Measurements from ENCODE around the gene ATP1B3. TPM values are rescaled to one million over a fixed set of nuclear protein-coding genes. Genes with fewer than 3 reads are reported as not detected.

ATP1B3 gene
- total RNA-seq, 4 donors from 2014 or later: 117 to 190 (median 154) TPM

DNA sequence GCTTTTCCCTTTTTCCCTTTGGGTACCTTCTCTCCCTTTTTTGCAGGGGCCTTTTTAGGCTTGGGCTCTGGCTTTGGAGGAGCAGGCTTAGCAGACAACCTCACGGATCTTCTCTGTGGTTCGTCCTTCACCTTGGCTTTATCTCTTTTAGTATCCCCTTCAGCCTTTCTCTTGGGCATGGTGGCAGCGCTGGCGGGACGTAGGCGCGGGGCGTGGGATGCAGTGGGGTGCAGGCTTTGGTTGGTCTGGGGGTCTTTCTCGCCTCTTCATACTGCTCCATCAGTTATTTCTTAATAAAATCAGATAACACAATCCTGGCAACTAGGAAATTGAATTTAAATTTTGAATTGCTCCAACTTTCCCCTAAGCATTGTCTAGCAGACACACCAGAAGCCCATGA is 11.3 kb upstream of the ATP1B3 start:
- H3K36me3 ChIP-seq: no peaks in the 10 kb centered on the region
- no peak overlapping the region for H3K4me3 ChIP-seq
- 92% methylated on average over 9 of the region's 9 CpGs for WGBS
- no peak overlapping the region for H3K27ac ChIP-seq
- TF ChIP-seq POLR2AphosphoS5 (IDR thresholded peaks at IDR 0.05) (no peak), EP300 (IDR thresholded peaks at IDR 0.05) (no peak), POLR2A (IDR thresholded peaks at IDR 0.05) (no peak)
- TF ChIP-seq, protein P1, sequence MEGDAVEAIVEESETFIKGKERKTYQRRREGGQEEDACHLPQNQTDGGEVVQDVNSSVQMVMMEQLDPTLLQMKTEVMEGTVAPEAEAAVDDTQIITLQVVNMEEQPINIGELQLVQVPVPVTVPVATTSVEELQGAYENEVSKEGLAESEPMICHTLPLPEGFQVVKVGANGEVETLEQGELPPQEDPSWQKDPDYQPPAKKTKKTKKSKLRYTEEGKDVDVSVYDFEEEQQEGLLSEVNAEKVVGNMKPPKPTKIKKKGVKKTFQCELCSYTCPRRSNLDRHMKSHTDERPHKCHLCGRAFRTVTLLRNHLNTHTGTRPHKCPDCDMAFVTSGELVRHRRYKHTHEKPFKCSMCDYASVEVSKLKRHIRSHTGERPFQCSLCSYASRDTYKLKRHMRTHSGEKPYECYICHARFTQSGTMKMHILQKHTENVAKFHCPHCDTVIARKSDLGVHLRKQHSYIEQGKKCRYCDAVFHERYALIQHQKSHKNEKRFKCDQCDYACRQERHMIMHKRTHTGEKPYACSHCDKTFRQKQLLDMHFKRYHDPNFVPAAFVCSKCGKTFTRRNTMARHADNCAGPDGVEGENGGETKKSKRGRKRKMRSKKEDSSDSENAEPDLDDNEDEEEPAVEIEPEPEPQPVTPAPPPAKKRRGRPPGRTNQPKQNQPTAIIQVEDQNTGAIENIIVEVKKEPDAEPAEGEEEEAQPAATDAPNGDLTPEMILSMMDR (IDR thresholded peaks at IDR 0.05): no peak
- H3K9me3 ChIP-seq: no peaks in the 10 kb centered on the region
- no peaks in the 10 kb centered on the region for H3K27me3 ChIP-seq
- no peak for DNase-seq (ENCODE audit: low spot score in 2 of 2)
- peaks cover 28% of the 10 kb centered on the region for H3K4me1 ChIP-seq

DNA sequence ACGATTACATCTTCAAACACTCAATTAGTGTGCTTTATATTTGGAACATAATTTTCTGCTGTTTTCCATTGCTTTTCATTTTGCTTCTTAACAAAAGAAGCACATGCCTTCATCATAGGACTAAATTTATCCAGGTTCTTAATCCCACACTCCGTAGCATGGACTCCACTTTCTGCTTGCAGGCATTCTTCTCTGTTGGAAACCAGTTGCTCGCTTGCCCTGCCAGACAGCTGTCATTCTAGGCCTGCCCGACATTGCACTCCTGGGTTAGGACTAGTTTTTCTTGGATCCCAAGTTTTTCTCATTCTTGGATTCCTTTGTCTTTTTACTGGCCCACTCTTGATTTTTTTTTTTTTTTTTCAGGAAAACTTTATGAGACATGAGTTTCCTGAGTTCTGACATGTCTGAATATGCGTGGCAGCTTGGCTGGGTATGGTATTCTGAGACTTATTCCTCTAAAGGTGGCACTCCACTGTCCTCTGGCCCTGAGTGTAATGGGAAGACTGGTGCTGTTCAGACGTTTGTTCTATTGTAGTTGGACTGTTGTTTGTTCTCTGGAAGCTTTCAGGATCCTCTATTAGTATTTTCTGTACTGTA is 6.3 kb upstream of the ATP1B3 start:
- 48% methylated on average over 6 of the region's 6 CpGs for WGBS
- TF ChIP-seq, protein P1 (IDR thresholded peaks at IDR 0.05): no peak
- TF ChIP-seq EP300 (IDR thresholded peaks at IDR 0.05): no peak
- no peak for TF ChIP-seq POLR2AphosphoS5 (IDR thresholded peaks at IDR 0.05)
- no peak for TF ChIP-seq POLR2A (IDR thresholded peaks at IDR 0.05)
- no peak for DNase-seq (ENCODE audit: low spot score in 2 of 2)
- Histone ChIP-seq H3K4me1 (peaks cover 15% of the 10 kb centered on the region), H3K36me3 (no peaks in the 10 kb centered on the region), H3K9me3 (no peaks in the 10 kb centered on the region), H3K27ac (no peak overlapping the region), H3K4me3 (no peak overlapping the region), H3K27me3 (no peaks in the 10 kb centered on the region)

DNA sequence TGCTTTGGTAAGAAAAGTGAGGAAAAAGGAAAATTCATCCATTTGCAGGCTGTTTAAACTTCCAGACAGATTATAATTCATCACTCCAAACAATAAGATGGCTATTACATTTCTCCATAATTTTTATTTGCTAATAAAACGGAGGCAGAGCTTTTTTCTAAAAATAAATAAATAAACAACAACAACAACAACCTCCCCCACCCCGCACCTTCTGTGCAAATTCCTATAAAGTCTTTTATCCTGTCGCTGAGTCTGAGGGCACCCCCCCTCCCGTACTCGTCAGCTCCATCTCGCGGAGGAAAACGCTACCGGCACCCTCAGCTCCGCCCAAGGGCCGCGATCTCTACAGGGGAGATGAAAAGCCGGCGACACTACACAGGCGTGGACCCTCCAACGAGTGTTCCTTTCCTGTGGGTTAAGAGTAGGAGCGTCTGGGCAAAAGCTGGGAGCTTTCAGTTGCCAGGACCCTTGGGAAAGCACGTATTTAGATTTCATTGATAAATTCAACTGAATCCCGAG is 1.0 kb upstream of the ATP1B3 start:
- WGBS: under 1% methylated on average over 19 of the region's 19 CpGs

DNA sequence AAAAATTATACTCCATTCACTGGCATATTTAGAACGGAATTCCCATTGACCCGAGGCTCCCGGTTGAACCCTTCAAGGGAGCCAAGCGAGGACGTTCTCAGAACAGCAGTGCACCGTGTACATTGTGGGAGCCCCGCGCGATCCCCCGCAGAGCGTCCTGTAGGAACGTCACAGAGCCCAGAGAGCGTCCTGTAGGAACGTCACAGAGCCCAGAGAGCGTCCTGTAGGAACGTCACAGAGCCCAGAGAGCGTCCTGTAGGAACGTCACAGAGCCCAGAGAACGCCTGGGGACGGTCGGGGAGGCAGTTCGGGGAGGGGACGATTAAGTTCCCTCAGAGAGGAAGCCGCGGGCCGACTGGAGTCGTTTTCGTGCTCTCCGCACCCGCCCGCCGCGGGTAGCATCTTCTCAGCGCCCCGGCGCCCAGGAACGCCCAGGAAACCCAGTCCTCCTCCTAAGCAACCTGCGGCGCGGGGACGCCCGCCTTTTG is 506 bp upstream of the ATP1B3 start:
- peak overlapping the region; percentile 97 for H3K27ac ChIP-seq
- H3K9me3 ChIP-seq: no peaks in the 10 kb centered on the region
- TF ChIP-seq, protein P1 (IDR thresholded peaks at IDR 0.05): no peak
- no peaks in the 10 kb centered on the region for H3K27me3 ChIP-seq
- WGBS: under 1% methylated on average over 41 of the region's 42 CpGs
- DNase-seq (ENCODE audit: low spot score in 2 of 2): peak; percentile 86 to 88
- H3K4me1 ChIP-seq: peaks cover 30% of the 10 kb centered on the region
- H3K4me3 ChIP-seq: peak overlapping the region; percentile 99
- H3K36me3 ChIP-seq: no peaks in the 10 kb centered on the region

More for the DNA sequence above, 1.0 kb upstream of the ATP1B3 start:
- H3K4me3 ChIP-seq: peak overlapping the region; percentile 99
- H3K27me3 ChIP-seq: no peaks in the 10 kb centered on the region
- H3K9me3 ChIP-seq: no peaks in the 10 kb centered on the region
- H3K4me1 ChIP-seq: peaks cover 33% of the 10 kb centered on the region
- DNase-seq (ENCODE audit: low spot score in 2 of 2): peak; percentile 94 to 95
- no peaks in the 10 kb centered on the region for H3K36me3 ChIP-seq
- peak overlapping the region; percentile 97 for H3K27ac ChIP-seq
- TF ChIP-seq EP300 (IDR thresholded peaks at IDR 0.05): no peak
- TF ChIP-seq POLR2A (IDR thresholded peaks at IDR 0.05): no peak
- peak in 1 of 3 donors; percentile 54 for TF ChIP-seq POLR2AphosphoS5 (IDR thresholded peaks at IDR 0.05)
- TF ChIP-seq, protein P1 (IDR thresholded peaks at IDR 0.05): peak; percentile 66 to 86

DNA sequence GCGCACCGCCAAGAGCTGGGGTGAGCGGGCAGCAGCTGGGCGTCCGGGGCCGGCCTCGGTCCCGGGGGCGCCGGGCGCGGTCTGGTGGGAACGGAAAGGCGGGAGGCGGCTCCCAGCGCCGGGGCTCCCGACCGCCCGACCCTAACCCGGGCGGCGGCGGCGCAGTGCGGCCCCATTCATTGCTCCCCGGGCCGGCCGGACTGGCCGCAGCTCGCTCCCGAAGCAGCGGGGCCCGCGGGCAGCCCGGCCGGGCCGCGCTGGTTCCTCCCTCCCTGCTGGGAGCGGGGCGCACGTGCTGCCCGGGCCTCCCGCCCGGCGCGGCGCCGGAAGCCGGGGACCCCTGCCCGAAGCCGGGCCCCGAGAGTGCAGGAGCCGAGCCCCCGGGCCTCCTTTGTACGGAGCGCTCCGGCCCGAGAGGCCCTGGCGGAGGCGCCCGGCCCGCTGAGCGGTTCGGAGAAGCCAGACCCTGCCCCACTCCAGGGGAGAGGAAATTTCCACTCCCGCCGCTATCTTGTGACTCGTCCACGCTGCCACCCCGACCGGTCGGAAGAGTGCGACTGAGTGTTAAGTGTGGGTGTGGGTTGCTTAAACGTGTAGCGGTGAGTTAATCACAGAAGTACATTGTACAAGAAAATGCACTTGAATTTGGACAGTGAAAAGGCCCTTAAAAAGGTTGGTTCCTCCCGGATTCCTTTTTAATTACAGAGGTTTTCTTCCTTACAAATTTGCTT is 613 bp downstream of the ATP1B3 start:
- Histone ChIP-seq H3K27ac (peak overlapping the region; percentile 97), H3K36me3 (no peaks in the 10 kb centered on the region), H3K9me3 (no peaks in the 10 kb centered on the region), H3K27me3 (no peaks in the 10 kb centered on the region), H3K4me1 (peaks cover 35% of the 10 kb centered on the region), H3K4me3 (peak overlapping the region; percentile 99)
- peak; percentile 82 to 84 for DNase-seq (ENCODE audit: low spot score in 2 of 2)
- TF ChIP-seq POLR2AphosphoS5 (IDR thresholded peaks at IDR 0.05) (peak in 1 of 3 donors; percentile 24), EP300 (IDR thresholded peaks at IDR 0.05) (no peak)
- under 1% methylated on average over 19 of the region's 76 CpGs for WGBS
